HepG2 (cell line): ENCODE measurements around the gene ANKRD61. TPM values are rescaled to one million over a fixed set of nuclear protein-coding genes. Genes with fewer than 3 reads are reported as not detected.

ENCODE experiments used
- ARID2 ChIP-seq: sonication (generic); formaldehyde crosslinking; IDR thresholded peaks from 2 replicates; pipeline ENCODE4 v1.8.1; 2022; ENCODE audit warnings: mild to moderate bottlenecking, missing genetic modification reagents, borderline replicate concordance
- HIVEP1 ChIP-seq: sonication (generic); formaldehyde crosslinking; IDR thresholded peaks from 2 replicates; pipeline ENCODE4 v1.4.0; 2020; ENCODE audit warnings: mild to moderate bottlenecking, missing genetic modification reagents
- LCORL ChIP-seq, 2 experiments: fragments of 450-650 bp in 1 of 2; sonication (generic) in 1 of 2; formaldehyde crosslinking in 1 of 2; IDR thresholded peaks; 2 replicates each; pipeline versions ENCODE4 v1.5.0 to v1.6.1; 2017 to 2020; ENCODE audit warnings: antibody characterized with exemption in 1 of 2, missing genetic modification reagents in 1 of 2
- MYNN ChIP-seq: sonication (generic); formaldehyde crosslinking; IDR thresholded peaks from 2 replicates; pipeline ENCODE4 v1.4.0; 2020; ENCODE audit warnings: mild to moderate bottlenecking, low read depth, missing genetic modification reagents
- PAWR ChIP-seq: sonication (generic); formaldehyde crosslinking; IDR thresholded peaks from 2 replicates; pipeline ENCODE4 v1.4.0; 2020; ENCODE audit warnings: missing genetic modification reagents, mild to moderate bottlenecking, borderline replicate concordance
- RXRB ChIP-seq: IDR thresholded peaks from 2 replicates; pipeline ENCODE4 v1.6.1; 2016; ENCODE audit warnings: borderline replicate concordance, missing genetic modification reagents, missing compliant biosample characterization
- SIX4 ChIP-seq: sonication (generic); formaldehyde crosslinking; IDR thresholded peaks from 2 replicates; pipeline ENCODE4 v1.4.0; 2020; ENCODE audit warnings: missing genetic modification reagents
- YEATS4 ChIP-seq: sonication (generic); formaldehyde crosslinking; IDR thresholded peaks from 2 replicates; pipeline ENCODE4 v1.4.0; 2020; ENCODE audit warnings: missing genetic modification reagents, borderline replicate concordance
- ZNF136 ChIP-seq: sonication (generic); formaldehyde crosslinking; IDR thresholded peaks from 2 replicates; pipeline ENCODE4 v1.8.1; 2022; ENCODE audit warnings: low read depth, mild to moderate bottlenecking, moderate library complexity, missing genetic modification reagents
- ZNF207 ChIP-seq: fragments of 450-650 bp; IDR thresholded peaks from 2 replicates; pipeline ENCODE4 v1.6.1; 2016; ENCODE audit warnings: antibody characterized with exemption, borderline replicate concordance
- ZNF230 ChIP-seq: sonication (generic); formaldehyde crosslinking; IDR thresholded peaks from 2 replicates; pipeline ENCODE4 v1.4.0; 2020; ENCODE audit warnings: mild to moderate bottlenecking, missing genetic modification reagents
- ZNF317 ChIP-seq: sonication (generic); formaldehyde crosslinking; IDR thresholded peaks from 2 replicates; pipeline ENCODE4 v1.5.0; 2020; ENCODE audit warnings: mild to moderate bottlenecking, missing genetic modification reagents
- ZNF550 ChIP-seq: sonication (generic); formaldehyde crosslinking; IDR thresholded peaks from 2 replicates; pipeline ENCODE4 v1.4.0; 2020; ENCODE audit warnings: mild to moderate bottlenecking, missing genetic modification reagents, borderline replicate concordance
- ZNF772 ChIP-seq: sonication (generic); formaldehyde crosslinking; IDR thresholded peaks from 2 replicates; pipeline ENCODE4 v1.5.0; 2020; ENCODE audit warnings: mild to moderate bottlenecking, missing genetic modification reagents
- ZNF788 ChIP-seq: sonication (generic); formaldehyde crosslinking; IDR thresholded peaks from 2 replicates; pipeline ENCODE4 v1.5.0; 2020; ENCODE audit warnings: mild to moderate bottlenecking, missing genetic modification reagents, borderline replicate concordance
- polyA plus RNA-seq, 8 experiments: library from polyadenylated mRNA; depleted of rRNA in 3 of 8; stranded (reverse) in 7 of 8; unstranded in 1 of 8; fragments of >200 nt; fragmentation: Illumina TruSeq in 4 of 8; extraction: Trizol in 4 of 8; gene quantifications; 2 replicates each; pipeline versions ENCODE4 v1.2.1 to v1.2.3, GENCODE V29; 2011 to 2016; ENCODE audit warnings: low read depth in 4 of 8, missing spikeins in 1 of 8, mixed read lengths in 1 of 8; ENCODE audit not compliant: insufficient read depth in 1 of 8
- total RNA-seq, 5 experiments: library from RNA; depleted of rRNA; stranded (reverse); fragments of >200 nt; fragmentation: Illumina TruSeq; extraction: Trizol; gene quantifications; 2 replicates each; pipeline ENCODE4 v1.2.3, GENCODE V29; 2016; ENCODE audit warnings: low read depth in 1 of 5
- TF ChIP-seq, protein P1 (sequence below): sonication (generic); formaldehyde crosslinking; IDR thresholded peaks from 2 replicates; pipeline ENCODE4 v1.4.0; 2020; ENCODE audit warnings: mild to moderate bottlenecking, missing genetic modification reagents, borderline replicate concordance
- TF ChIP-seq, protein P2 (sequence below): sonication (generic); formaldehyde crosslinking; IDR thresholded peaks from 2 replicates; pipeline ENCODE4 v1.5.1; 2020; ENCODE audit warnings: mild to moderate bottlenecking, missing genetic modification reagents, borderline replicate concordance
- TF ChIP-seq, protein P3 (sequence below): sonication (generic); formaldehyde crosslinking; IDR thresholded peaks from 2 replicates; pipeline ENCODE4 v1.4.0; 2020; ENCODE audit warnings: missing genetic modification reagents

ANKRD61 gene
- total and polyA plus RNA-seq, 2 of the 13 experiments (the other 11 are each of a cell fraction or from before 2014, with no cell fraction given) = 0.13 TPM; not detected in 1

DNA sequence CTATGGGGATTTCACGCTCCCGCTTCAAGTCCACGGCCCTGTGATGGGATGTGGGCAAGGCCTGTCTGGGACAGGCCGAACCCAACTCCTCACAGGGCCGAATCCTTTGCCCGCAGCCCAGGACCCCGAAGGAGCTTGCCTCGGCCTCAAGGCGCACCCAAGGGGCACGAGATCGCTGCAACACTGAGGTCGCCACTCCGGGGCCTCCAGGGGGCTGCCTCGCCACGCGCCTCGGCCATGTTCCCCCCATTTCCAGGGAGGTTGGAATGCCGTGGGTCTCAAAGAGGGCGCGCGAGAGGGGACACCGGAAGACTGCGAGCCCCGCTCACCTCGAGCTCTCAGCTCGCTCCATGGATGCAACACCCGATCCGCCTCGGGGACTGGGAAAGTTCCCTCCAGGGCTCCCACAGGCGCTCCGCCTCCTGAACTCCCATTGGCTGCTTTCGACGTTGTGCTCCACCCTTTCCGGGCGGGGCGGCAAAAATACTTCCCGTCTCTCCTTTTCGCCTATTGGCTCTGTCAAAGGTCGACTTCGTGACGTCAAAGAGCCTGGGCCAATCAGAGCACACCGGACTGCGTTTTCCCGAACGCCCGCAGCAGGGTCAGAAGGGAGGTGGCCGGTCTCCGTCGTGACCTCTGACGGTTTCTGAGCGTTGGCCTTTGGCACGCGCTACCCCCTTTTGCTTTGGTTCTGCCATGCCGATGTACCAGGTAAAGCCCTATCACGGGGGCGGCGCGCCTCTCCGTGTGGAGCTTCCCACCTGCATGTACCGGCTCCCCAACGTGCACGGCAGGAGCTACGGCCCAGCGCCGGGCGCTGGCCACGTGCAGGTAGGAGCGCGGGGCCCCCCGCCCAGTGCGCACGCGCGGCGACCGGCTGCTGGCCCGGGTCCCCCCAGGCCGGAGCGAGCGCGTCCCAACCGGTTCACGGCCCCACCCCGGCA, 22.2 kb upstream of the ANKRD61 start, which contains the start of the genes AIMP2 and PMS2 (continued):
- TF ChIP-seq, protein P1, sequence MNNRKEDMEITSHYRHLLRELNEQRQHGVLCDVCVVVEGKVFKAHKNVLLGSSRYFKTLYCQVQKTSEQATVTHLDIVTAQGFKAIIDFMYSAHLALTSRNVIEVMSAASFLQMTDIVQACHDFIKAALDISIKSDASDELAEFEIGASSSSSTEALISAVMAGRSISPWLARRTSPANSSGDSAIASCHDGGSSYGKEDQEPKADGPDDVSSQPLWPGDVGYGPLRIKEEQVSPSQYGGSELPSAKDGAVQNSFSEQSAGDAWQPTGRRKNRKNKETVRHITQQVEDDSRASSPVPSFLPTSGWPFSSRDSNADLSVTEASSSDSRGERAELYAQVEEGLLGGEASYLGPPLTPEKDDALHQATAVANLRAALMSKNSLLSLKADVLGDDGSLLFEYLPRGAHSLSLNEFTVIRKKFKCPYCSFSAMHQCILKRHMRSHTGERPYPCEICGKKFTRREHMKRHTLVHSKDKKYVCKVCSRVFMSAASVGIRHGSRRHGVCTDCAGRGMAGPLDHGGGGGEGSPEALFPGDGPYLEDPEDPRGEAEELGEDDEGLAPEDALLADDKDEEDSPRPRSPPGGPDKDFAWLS (CRISPR knock-in tag) = 0 out of 2 replicates have a peak, but pooled peaks have one; percentile 89
- TF ChIP-seq ZNF550 (CRISPR knock-in tag) (peak; percentile 80; the same call in 1 of the 2 replicates), PAWR (CRISPR knock-in tag) (no peak), ZNF136 (CRISPR knock-in tag) (peak; percentile 84), ARID2 (CRISPR knock-in tag) (peak; percentile 99), YEATS4 (peak; percentile 100), ZNF207 (no peak), SIX4 (CRISPR knock-in tag) (peak; percentile 24), RXRB (CRISPR knock-in tag) (no peak; the same call in none of the 2 replicates), LCORL (IDR thresholded peaks at IDR 0.05) (no peak), LCORL (CRISPR knock-in tag; IDR thresholded peaks at IDR 0.05) (peak; percentile 77), HIVEP1 (CRISPR knock-in tag) (peak; percentile 93), ZNF317 (CRISPR knock-in tag) (peak; percentile 90), ZNF772 (CRISPR knock-in tag) (peak; percentile 100), MYNN (peak; percentile 94; the same call in 1 of the 2 replicates), ZNF788 (CRISPR knock-in tag) (peak; percentile 95), ZNF230 (CRISPR knock-in tag) (peak; percentile 100)
- TF ChIP-seq, protein P2, sequence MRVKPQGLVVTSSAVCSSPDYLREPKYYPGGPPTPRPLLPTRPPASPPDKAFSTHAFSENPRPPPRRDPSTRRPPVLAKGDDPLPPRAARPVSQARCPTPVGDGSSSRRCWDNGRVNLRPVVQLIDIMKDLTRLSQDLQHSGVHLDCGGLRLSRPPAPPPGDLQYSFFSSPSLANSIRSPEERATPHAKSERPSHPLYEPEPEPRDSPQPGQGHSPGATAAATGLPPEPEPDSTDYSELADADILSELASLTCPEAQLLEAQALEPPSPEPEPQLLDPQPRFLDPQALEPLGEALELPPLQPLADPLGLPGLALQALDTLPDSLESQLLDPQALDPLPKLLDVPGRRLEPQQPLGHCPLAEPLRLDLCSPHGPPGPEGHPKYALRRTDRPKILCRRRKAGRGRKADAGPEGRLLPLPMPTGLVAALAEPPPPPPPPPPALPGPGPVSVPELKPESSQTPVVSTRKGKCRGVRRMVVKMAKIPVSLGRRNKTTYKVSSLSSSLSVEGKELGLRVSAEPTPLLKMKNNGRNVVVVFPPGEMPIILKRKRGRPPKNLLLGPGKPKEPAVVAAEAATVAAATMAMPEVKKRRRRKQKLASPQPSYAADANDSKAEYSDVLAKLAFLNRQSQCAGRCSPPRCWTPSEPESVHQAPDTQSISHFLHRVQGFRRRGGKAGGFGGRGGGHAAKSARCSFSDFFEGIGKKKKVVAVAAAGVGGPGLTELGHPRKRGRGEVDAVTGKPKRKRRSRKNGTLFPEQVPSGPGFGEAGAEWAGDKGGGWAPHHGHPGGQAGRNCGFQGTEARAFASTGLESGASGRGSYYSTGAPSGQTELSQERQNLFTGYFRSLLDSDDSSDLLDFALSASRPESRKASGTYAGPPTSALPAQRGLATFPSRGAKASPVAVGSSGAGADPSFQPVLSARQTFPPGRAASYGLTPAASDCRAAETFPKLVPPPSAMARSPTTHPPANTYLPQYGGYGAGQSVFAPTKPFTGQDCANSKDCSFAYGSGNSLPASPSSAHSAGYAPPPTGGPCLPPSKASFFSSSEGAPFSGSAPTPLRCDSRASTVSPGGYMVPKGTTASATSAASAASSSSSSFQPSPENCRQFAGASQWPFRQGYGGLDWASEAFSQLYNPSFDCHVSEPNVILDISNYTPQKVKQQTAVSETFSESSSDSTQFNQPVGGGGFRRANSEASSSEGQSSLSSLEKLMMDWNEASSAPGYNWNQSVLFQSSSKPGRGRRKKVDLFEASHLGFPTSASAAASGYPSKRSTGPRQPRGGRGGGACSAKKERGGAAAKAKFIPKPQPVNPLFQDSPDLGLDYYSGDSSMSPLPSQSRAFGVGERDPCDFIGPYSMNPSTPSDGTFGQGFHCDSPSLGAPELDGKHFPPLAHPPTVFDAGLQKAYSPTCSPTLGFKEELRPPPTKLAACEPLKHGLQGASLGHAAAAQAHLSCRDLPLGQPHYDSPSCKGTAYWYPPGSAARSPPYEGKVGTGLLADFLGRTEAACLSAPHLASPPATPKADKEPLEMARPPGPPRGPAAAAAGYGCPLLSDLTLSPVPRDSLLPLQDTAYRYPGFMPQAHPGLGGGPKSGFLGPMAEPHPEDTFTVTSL (CRISPR knock-in tag) = peak; percentile 87
- TF ChIP-seq, protein P3, sequence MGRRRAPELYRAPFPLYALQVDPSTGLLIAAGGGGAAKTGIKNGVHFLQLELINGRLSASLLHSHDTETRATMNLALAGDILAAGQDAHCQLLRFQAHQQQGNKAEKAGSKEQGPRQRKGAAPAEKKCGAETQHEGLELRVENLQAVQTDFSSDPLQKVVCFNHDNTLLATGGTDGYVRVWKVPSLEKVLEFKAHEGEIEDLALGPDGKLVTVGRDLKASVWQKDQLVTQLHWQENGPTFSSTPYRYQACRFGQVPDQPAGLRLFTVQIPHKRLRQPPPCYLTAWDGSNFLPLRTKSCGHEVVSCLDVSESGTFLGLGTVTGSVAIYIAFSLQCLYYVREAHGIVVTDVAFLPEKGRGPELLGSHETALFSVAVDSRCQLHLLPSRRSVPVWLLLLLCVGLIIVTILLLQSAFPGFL (CRISPR knock-in tag) = peak; percentile 98
